Neural progenitor cell (in vitro differentiated cells): ENCODE data around the gene SIL1.

Experiments
- CTCF ChIP-seq: fragments of 200-600 bp; sonication (generic); IDR thresholded peaks from 2 replicates; pipeline ENCODE4 v1.5.1; 2017; ENCODE audit warnings: antibody characterized with exemption, mild to moderate bottlenecking
- EZH2 ChIP-seq: fragments of 200-600 bp; sonication (generic); IDR thresholded peaks from 2 replicates; pipeline ENCODE4 v1.6.1; 2017; ENCODE audit warnings: antibody characterized with exemption, mild to moderate bottlenecking, moderate library complexity
- EZH2phosphoT487 ChIP-seq: fragments of 200-600 bp; sonication (generic); IDR thresholded peaks from 2 replicates; pipeline ENCODE4 v1.6.1; 2017; ENCODE audit warnings: antibody characterized with exemption

- TF ChIP-seq CTCF = no peak
- no peak for TF ChIP-seq EZH2phosphoT487
- no peak for TF ChIP-seq EZH2
Measured at GRCh38 chr5:139027150-139027549, 171.0 kb downstream of the SIL1 start.
